K562 (cell line): Measurements from ENCODE around the gene VPS45. TPM values are rescaled to one million over a fixed set of nuclear protein-coding genes. Genes with fewer than 3 reads are reported as not detected.
A peak's percentile ranks its signal among the peaks of the same experiment; 100 is the strongest.

ENCODE experiments used
- ARID1B ChIP-seq: fragments of 450-650 bp; IDR thresholded peaks from 2 replicates; pipeline ENCODE4 v1.6.1; 2016; ENCODE audit warnings: antibody characterized with exemption, mild to moderate bottlenecking, inconsistent platforms
- ATF1 ChIP-seq, 2 experiments: fragments of 450-650 bp in 1 of 2; IDR thresholded peaks; 2 replicates each; pipeline ENCODE4 v1.6.1; 2016; ENCODE audit warnings: missing compliant biosample characterization in 1 of 2, missing genetic modification characterization in 1 of 2
- ATF6 ChIP-seq: sonication (generic); formaldehyde crosslinking; IDR thresholded peaks from 2 replicates; pipeline ENCODE4 v1.4.0; 2020; ENCODE audit warnings: mild to moderate bottlenecking, missing genetic modification reagents
- BACH1 ChIP-seq: fragments of 200-800 bp; sonication (Bioruptor generic); IDR thresholded peaks from 2 replicates; pipeline ENCODE4 v1.6.1; 2016; ENCODE audit warnings: missing genetic modification characterization, missing compliant biosample characterization
- BMI1 ChIP-seq: fragments of 150-350 bp; IDR thresholded peaks from 2 replicates; pipeline ENCODE4 v1.6.1; 2014; ENCODE audit warnings: low read length
- CBX3 ChIP-seq, 2 experiments: IDR thresholded peaks; 1 replicate in 1 of 2; 2 replicates in 1 of 2; pipeline ENCODE4 v1.6.1; 2012; ENCODE audit warnings: inconsistent platforms in 2 of 2, low read length in 2 of 2, borderline replicate concordance in 1 of 2, control low read depth in 1 of 2
- CEBPG ChIP-seq, 3 experiments: fragments of 200-800 bp in 1 of 3; sonication (Bioruptor generic) in 1 of 3; sonication (generic) in 1 of 3; formaldehyde crosslinking in 1 of 3; IDR thresholded peaks in 2 of 3; conservative IDR thresholded peaks in 1 of 3; 2 replicates each; pipeline versions ENCODE4 v1.6.1 to v1.8.0; 2016 to 2022; ENCODE audit warnings: missing compliant biosample characterization in 2 of 3, missing genetic modification characterization in 2 of 3, mild to moderate bottlenecking in 1 of 3, missing genetic modification reagents in 1 of 3
- DEAF1 ChIP-seq: fragments of 450-650 bp; formaldehyde crosslinking; IDR thresholded peaks from 2 replicates; pipeline ENCODE4 v1.4.0; 2020; ENCODE audit warnings: mild to moderate bottlenecking, moderate library complexity
- EP300 ChIP-seq: IDR thresholded peaks from 2 replicates; pipeline ENCODE4 v1.6.1; 2012; ENCODE audit warnings: low read length, improper control_type of control experiment
- FOSL1 ChIP-seq: fragments of 200-800 bp; sonication (Bioruptor generic); conservative IDR thresholded peaks from 2 replicates; pipeline ENCODE4 v1.6.1; 2016; ENCODE audit warnings: missing genetic modification characterization, missing compliant biosample characterization
- HDAC2 ChIP-seq: fragments of 450-650 bp; IDR thresholded peaks from 2 replicates; pipeline ENCODE4 v1.6.1; 2016; ENCODE audit warnings: mild to moderate bottlenecking
- MAFF ChIP-seq: IDR thresholded peaks from 2 replicates; pipeline ENCODE4 v1.6.1; 2012; ENCODE audit warnings: low read length, improper control_type of control experiment
- MAFG ChIP-seq: fragments of 450-650 bp; conservative IDR thresholded peaks from 2 replicates; pipeline ENCODE4 v1.6.1; 2016; ENCODE audit warnings: missing genetic modification characterization, missing compliant biosample characterization
- MAFK ChIP-seq: IDR thresholded peaks from 2 replicates; pipeline ENCODE4 v1.6.1; 2011; ENCODE audit warnings: low read length, improper control_type of control experiment
- NCOR1 ChIP-seq: fragments of 450-650 bp; IDR thresholded peaks from 2 replicates; pipeline ENCODE4 v1.6.1; 2016; ENCODE audit warnings: mild to moderate bottlenecking, moderate library complexity
- RAD21 ChIP-seq, 2 experiments: fragments of 250-450 bp in 1 of 2; fragments of 450-650 bp in 1 of 2; sonication (Bioruptor Pico) in 1 of 2; formaldehyde crosslinking in 1 of 2; IDR thresholded peaks in 1 of 2; conservative IDR thresholded peaks in 1 of 2; 2 replicates each; pipeline versions ENCODE4 v1.4.0 to v1.8.0; 2020 to 2022; ENCODE audit warnings: mild to moderate bottlenecking in 2 of 2, moderate library complexity in 1 of 2
- RCOR1 ChIP-seq, 2 experiments: IDR thresholded peaks; 2 replicates each; pipeline ENCODE4 v1.6.1; 2012; ENCODE audit warnings: low read depth in 2 of 2, low read length in 2 of 2, borderline replicate concordance in 1 of 2, improper control_type of control experiment in 1 of 2
- SMC3 ChIP-seq: conservative IDR thresholded peaks from 2 replicates; pipeline ENCODE4 v1.6.1; 2011; ENCODE audit warnings: low read depth, low read length, improper control_type of control experiment; ENCODE audit not compliant: insufficient read depth
- ZNF212 ChIP-seq: fragments of 450-650 bp; formaldehyde crosslinking; IDR thresholded peaks from 2 replicates; pipeline ENCODE4 v1.4.0; 2020; ENCODE audit warnings: mild to moderate bottlenecking
- polyA plus RNA-seq, 8 experiments: library from polyadenylated mRNA; depleted of rRNA in 4 of 8; stranded (reverse) in 5 of 8; unstranded in 3 of 8; fragments of >200 nt; fragmentation: Nextera tagmentation in 2 of 8; fragmentation: Illumina TruSeq in 1 of 8; extraction: Ambion mirVana in 2 of 8; extraction: Trizol in 1 of 8; gene quantifications; 2 replicates each; pipeline versions ENCODE4 v1.2.1 to v1.2.3, GENCODE V29; 2011 to 2014; ENCODE audit warnings: inconsistent platforms in 1 of 8, missing spikeins in 1 of 8
- total RNA-seq, 7 experiments: library from RNA; depleted of rRNA in 6 of 7; stranded (reverse); fragments of >200 nt in 6 of 7; fragmentation: Illumina TruSeq in 2 of 7; extraction: Trizol in 2 of 7; gene quantifications; 2 replicates each; pipeline versions ENCODE4 v1.2.1 to v1.2.3, GENCODE V29; 2011 to 2021; ENCODE audit warnings: low replicate concordance in 1 of 7

The VPS45 gene
- total and polyA plus RNA-seq, 9 of the 15 experiments (the other 6 are each of a cell fraction or from before 2014, with no cell fraction given), result 17.9 to 48.2 (median 34.4) TPM

- peak; percentile 73 to 75 for TF ChIP-seq RAD21 (CRISPR knock-in tag; conservative IDR thresholded peaks at IDR 0.05 in 1 of 2, IDR thresholded peaks at IDR 0.05 in 1 of 2)
- peak; percentile 88 for TF ChIP-seq MAFF
- TF ChIP-seq BACH1, result peak; percentile 88
- peak; percentile 90 for TF ChIP-seq MAFG
- TF ChIP-seq ZNF212 (CRISPR knock-in tag), result no peak
- TF ChIP-seq ATF6 (CRISPR knock-in tag), result no peak
- TF ChIP-seq FOSL1 (tag), result peak; percentile 43
- TF ChIP-seq CBX3 (IDR thresholded peaks at IDR 0.05; ENCODE audit: borderline replicate concordance in 1 of 2, low read length in 2 of 2), result peak in 1 of 2 experiments; percentile 61; a peak in 1 of 3 replicates
- peak; percentile 27; the same call in 1 of the 2 replicates for TF ChIP-seq ARID1B
- TF ChIP-seq RCOR1 (IDR thresholded peaks at IDR 0.05; ENCODE audit: borderline replicate concordance in 1 of 2, low read depth in 2 of 2, low read length in 2 of 2), result peak in 1 of 2 experiments; percentile 44; a peak in 1 of 4 replicates
- no peak for TF ChIP-seq NCOR1
- TF ChIP-seq EP300, result peak; percentile 67
- TF ChIP-seq ATF1 (CRISPR knock-in tag; IDR thresholded peaks at IDR 0.05), result no peak
- peak; percentile 44 for TF ChIP-seq ATF1 (tag; IDR thresholded peaks at IDR 0.05)
- TF ChIP-seq SMC3, result peak; percentile 54; the same call in 1 of the 2 replicates
- peak; percentile 58; the same call in 1 of the 2 replicates for TF ChIP-seq HDAC2
- peak; percentile 67; the same call in 1 of the 2 replicates for TF ChIP-seq CEBPG (CRISPR knock-in tag; IDR thresholded peaks at IDR 0.05)
- peak; percentile 44 to 60; a peak in 3 of 4 replicates for TF ChIP-seq CEBPG (tag; conservative IDR thresholded peaks at IDR 0.05 in 1 of 2, IDR thresholded peaks at IDR 0.05 in 1 of 2)
- no peak for TF ChIP-seq BMI1
- peak; percentile 72 for TF ChIP-seq DEAF1 (CRISPR knock-in tag)
- TF ChIP-seq MAFK, result peak; percentile 86
Measured at GRCh38 chr1:150186789-150187559, 119.4 kb downstream of the VPS45 start (continued).
